OCI-LY7 (cell line): Measurements from ENCODE around the gene METAP1D. TPM values are rescaled to one million over a fixed set of nuclear protein-coding genes. Genes with fewer than 3 reads are reported as not detected.

Experiments
- BruUV-seq: library from RNA; stranded (reverse); fragments of 400-500 nt; replicated peaks from 2 replicates; lab custom pipeline; 2021; lab: Mats Ljungman, UMichigan
- CTCF ChIA-PET: fragments of 300-600 bp; sonication (Branson Sonifier 250); formaldehyde crosslinking; loops from one replicate; lab custom pipeline; 2022; ENCODE audit warnings: antibody characterized with exemption; ENCODE audit not compliant: unreplicated experiment; lab: Charles Lee
- POLR2A ChIA-PET: fragments of 300-600 bp; sonication (Branson Sonifier 250); formaldehyde crosslinking; loops from one replicate; lab custom pipeline; 2022; ENCODE audit warnings: antibody characterized with exemption; lab: Charles Lee
- DNase-seq: peaks from one replicate; pipeline ENCODE4 v3.0.0-alpha.2; 2015; ENCODE audit warnings: low spot score
- H2AFZ ChIP-seq: fragments of 200-600 bp; sonication (generic), shearing (Covaris generic); 2 replicates; pipeline ENCODE4 v1.6.1; 2014; ENCODE audit warnings: mild to moderate bottlenecking, antibody characterized with exemption, low read length, moderate library complexity
- H3K27ac ChIP-seq: fragments of 200-600 bp; sonication (generic); 2 replicates; pipeline ENCODE4 v1.5.1; 2014; ENCODE audit warnings: mixed run types, low read depth, mild to moderate bottlenecking, moderate library complexity, low read length, inconsistent platforms; ENCODE audit not compliant: poor library complexity, severe bottlenecking
- H3K36me3 ChIP-seq: fragments of 200-600 bp; sonication (generic); 2 replicates; pipeline ENCODE4 v1.6.1; 2014; ENCODE audit warnings: mild to moderate bottlenecking, antibody characterized with exemption, low read length, moderate library complexity, mixed read lengths; ENCODE audit not compliant: insufficient read depth
- H3K4me1 ChIP-seq: fragments of 200-600 bp; sonication (generic); 2 replicates; pipeline ENCODE4 v1.5.1; 2014; ENCODE audit warnings: mild to moderate bottlenecking, low read length; ENCODE audit not compliant: insufficient read depth, poor library complexity, severe bottlenecking
- H3K4me2 ChIP-seq: fragments of 200-600 bp; sonication (generic); 2 replicates; pipeline ENCODE4 v1.6.1; 2014; ENCODE audit warnings: mild to moderate bottlenecking, low read length
- H3K4me3 ChIP-seq: fragments of 200-600 bp; sonication (generic); 2 replicates; pipeline ENCODE4 v1.5.1; 2014; ENCODE audit warnings: mild to moderate bottlenecking, low read depth, low read length; ENCODE audit not compliant: poor library complexity, severe bottlenecking
- H3K79me2 ChIP-seq: fragments of 200-600 bp; sonication (generic); 2 replicates; pipeline ENCODE4 v1.6.1; 2016; ENCODE audit warnings: low read depth, mild to moderate bottlenecking, low read length, moderate library complexity, mixed read lengths; ENCODE audit not compliant: insufficient read depth
- H3K9me2 ChIP-seq: fragments of 200-600 bp; sonication (generic); 2 replicates; pipeline ENCODE4 v1.6.1; 2016; ENCODE audit warnings: mild to moderate bottlenecking, low read length, mixed read lengths; ENCODE audit not compliant: insufficient read depth
- H3K9me3 ChIP-seq: fragments of 200-600 bp; sonication (generic); 2 replicates; pipeline ENCODE4 v1.6.1; 2014; ENCODE audit warnings: mild to moderate bottlenecking, mixed run types, low read length, mixed read lengths
- H4K20me1 ChIP-seq: fragments of 200-600 bp; sonication (generic); 2 replicates; pipeline ENCODE4 v1.6.1; 2014; ENCODE audit warnings: mild to moderate bottlenecking, antibody characterized with exemption, low read length, moderate library complexity, mixed read lengths; ENCODE audit not compliant: insufficient read depth
- EZH2phosphoT487 ChIP-seq: fragments of 200-600 bp; sonication (generic); IDR thresholded peaks from 2 replicates; pipeline ENCODE4 v1.6.1; 2018; ENCODE audit warnings: low read depth, borderline replicate concordance, mild to moderate bottlenecking, mixed run types, antibody characterized with exemption, low read length, moderate library complexity, mixed read lengths
- intact Hi-C: fragments of 100-400 bp; cut with micrococcal nuclease; formaldehyde crosslinking; loops from one replicate; pipeline ENCODE4 v1.10.0; 2022; ENCODE audit not compliant: unreplicated experiment
- total RNA-seq, 2 experiments: library from RNA; depleted of rRNA in 1 of 2; stranded (reverse); fragments of >200 nt in 1 of 2; shearing (Covaris generic) in 1 of 2; gene quantifications; 2 replicates each; pipeline ENCODE4 v1.2.3, GENCODE V29; 2014 to 2022
- TF ChIP-seq, protein P1 (sequence below): fragments of 200-600 bp; sonication (generic); conservative IDR thresholded peaks from 2 replicates; pipeline ENCODE4 v1.5.1; 2014; ENCODE audit warnings: mild to moderate bottlenecking, antibody characterized with exemption, low read length, moderate library complexity, mixed read lengths

Gene METAP1D
- total RNA-seq, 2 experiments from 2014 or later: 11.0 to 11.8 TPM

- H3K4me3 ChIP-seq: no peak overlapping the region
- H3K79me2 ChIP-seq: no peaks in the 10 kb centered on the region; the same call in 1 of the 2 replicates
- H3K36me3 ChIP-seq: peaks cover 81% of the 10 kb centered on the region
- POLR2A ChIA-PET: no interaction called here
- no peaks in the 10 kb centered on the region for H3K9me2 ChIP-seq
- no peaks in the 10 kb centered on the region; the same call in 1 of the 2 replicates for H4K20me1 ChIP-seq
- no peaks in the 10 kb centered on the region for H3K4me1 ChIP-seq
- H2AFZ ChIP-seq: no peak overlapping the region
- CTCF ChIA-PET: no interaction called here
- no peak for DNase-seq
- intact Hi-C loops: no loop called here
- no peak overlapping the region for H3K4me2 ChIP-seq
- H3K27ac ChIP-seq: no peak overlapping the region
- BruUV-seq: no TSS peak
- TF ChIP-seq EZH2phosphoT487: no peak
- TF ChIP-seq, protein P1, sequence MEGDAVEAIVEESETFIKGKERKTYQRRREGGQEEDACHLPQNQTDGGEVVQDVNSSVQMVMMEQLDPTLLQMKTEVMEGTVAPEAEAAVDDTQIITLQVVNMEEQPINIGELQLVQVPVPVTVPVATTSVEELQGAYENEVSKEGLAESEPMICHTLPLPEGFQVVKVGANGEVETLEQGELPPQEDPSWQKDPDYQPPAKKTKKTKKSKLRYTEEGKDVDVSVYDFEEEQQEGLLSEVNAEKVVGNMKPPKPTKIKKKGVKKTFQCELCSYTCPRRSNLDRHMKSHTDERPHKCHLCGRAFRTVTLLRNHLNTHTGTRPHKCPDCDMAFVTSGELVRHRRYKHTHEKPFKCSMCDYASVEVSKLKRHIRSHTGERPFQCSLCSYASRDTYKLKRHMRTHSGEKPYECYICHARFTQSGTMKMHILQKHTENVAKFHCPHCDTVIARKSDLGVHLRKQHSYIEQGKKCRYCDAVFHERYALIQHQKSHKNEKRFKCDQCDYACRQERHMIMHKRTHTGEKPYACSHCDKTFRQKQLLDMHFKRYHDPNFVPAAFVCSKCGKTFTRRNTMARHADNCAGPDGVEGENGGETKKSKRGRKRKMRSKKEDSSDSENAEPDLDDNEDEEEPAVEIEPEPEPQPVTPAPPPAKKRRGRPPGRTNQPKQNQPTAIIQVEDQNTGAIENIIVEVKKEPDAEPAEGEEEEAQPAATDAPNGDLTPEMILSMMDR: no peak
- H3K9me3 ChIP-seq: no peaks in the 10 kb centered on the region
Observed at GRCh38 chr2:171952748-171953147, 47.0 kb upstream of the METAP1D start.

GRCh38 chr2:171956135-171956825 is 43.5 kb upstream of the METAP1D start:
- no peak for DNase-seq
- H3K79me2 ChIP-seq: no peaks in the 10 kb centered on the region; the same call in 1 of the 2 replicates
- intact Hi-C loops: no loop called here
- H2AFZ ChIP-seq: no peak overlapping the region
- CTCF ChIA-PET: no interaction called here
- no peak overlapping the region for H3K4me2 ChIP-seq
- H3K27ac ChIP-seq: no peak overlapping the region
- peaks cover 74% of the 10 kb centered on the region for H3K36me3 ChIP-seq
- H4K20me1 ChIP-seq: no peaks in the 10 kb centered on the region; the same call in 1 of the 2 replicates
- H3K9me3 ChIP-seq: no peaks in the 10 kb centered on the region
- TF ChIP-seq EZH2phosphoT487: no peak
- TF ChIP-seq, protein P1: no peak
- no TSS peak for BruUV-seq
- no peak overlapping the region for H3K4me3 ChIP-seq
- POLR2A ChIA-PET: no interaction called here
- no peaks in the 10 kb centered on the region for H3K9me2 ChIP-seq
- H3K4me1 ChIP-seq: no peaks in the 10 kb centered on the region

DNA sequence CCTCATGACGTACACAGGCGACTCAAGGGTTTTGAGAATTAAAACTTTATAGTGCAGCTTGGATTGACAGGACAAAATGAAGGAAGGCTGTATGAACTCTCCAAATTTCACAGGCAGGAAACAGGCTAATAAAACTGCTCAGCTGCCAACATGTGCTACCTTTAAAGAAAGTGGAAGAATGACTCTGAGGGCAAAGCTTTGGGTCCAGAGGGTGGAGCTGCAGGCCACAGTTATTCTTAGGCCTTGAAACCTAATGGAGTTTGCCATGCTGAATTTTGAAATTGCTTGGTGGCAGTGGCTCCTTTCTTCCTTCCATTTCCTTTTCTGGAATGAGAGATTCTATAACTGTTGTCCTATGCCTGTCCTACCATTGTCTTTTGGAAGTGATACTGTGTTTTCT is 42.7 kb upstream of the METAP1D start:
- H3K9me3 ChIP-seq: no peaks in the 10 kb centered on the region
- no peaks in the 10 kb centered on the region; the same call in 1 of the 2 replicates for H4K20me1 ChIP-seq
- no peak for DNase-seq
- intact Hi-C loops: no loop called here
- no peak for TF ChIP-seq EZH2phosphoT487
- TF ChIP-seq, protein P1: no peak
- no TSS peak for BruUV-seq
- ChIA-PET POLR2A (no interaction called here), CTCF (no interaction called here)
- no peak overlapping the region for H3K4me3 ChIP-seq
- peaks cover 3% of the 10 kb centered on the region; the same call in 1 of the 2 replicates for H3K79me2 ChIP-seq
- H3K27ac ChIP-seq: no peak overlapping the region
- H3K9me2 ChIP-seq: no peaks in the 10 kb centered on the region
- no peak overlapping the region for H3K4me2 ChIP-seq
- no peaks in the 10 kb centered on the region for H3K4me1 ChIP-seq
- peaks cover 67% of the 10 kb centered on the region for H3K36me3 ChIP-seq
- H2AFZ ChIP-seq: no peak overlapping the region
